ENCODE data around the gene SYT8.

SYT8 gene

GRCh38 chr11:1834062-1834610, 654 bp upstream of the SYT8 start:
- DNase-seq = no peak

GRCh38 chr11:1835671-1836010, 851 bp downstream of the SYT8 start:
- DNase-seq = no peak

GRCh38 chr11:1836011-1836945, 1.5 kb downstream of the SYT8 start:
- no peak for DNase-seq

- peak; percentile 82 to 88 for DNase-seq
Observed at GRCh38 chr11:1837171-1838076, 2.6 kb downstream of the SYT8 start.

GRCh38 chr11:1838077-1838425, 3.3 kb downstream of the SYT8 start:
- DNase-seq = no peak

- DNase-seq = no peak
Observed at GRCh38 chr11:1838426-1839144, 3.8 kb downstream of the SYT8 start, which contains the start of gene TNNI2. TSS of gene TNNI2 (plus strand) at chr11:1838981. CDS start at chr11:1839697, 716 bp downstream.

GRCh38 chr11:1839204-1839923, 4.6 kb downstream of the SYT8 start:
- no peak for DNase-seq

GRCh38 chr11:1839924-1840779, 5.4 kb downstream of the SYT8 start:
- peak; percentile 38 to 80 for DNase-seq

GRCh38 chr11:1840780-1841480, 6.1 kb downstream of the SYT8 start:
- no peak for DNase-seq

GRCh38 chr11:1841511-1842148, 6.8 kb downstream of the SYT8 start:
- DNase-seq = no peak

- DNase-seq = no peak
Observed at GRCh38 chr11:1842149-1843097, 7.6 kb downstream of the SYT8 start.

GRCh38 chr11:1843098-1843473, 8.3 kb downstream of the SYT8 start:
- DNase-seq = no peak

- no peak for DNase-seq
Observed at GRCh38 chr11:1843796-1844195, 9.0 kb downstream of the SYT8 start.

- DNase-seq = peak; percentile 63 to 81
Observed at GRCh38 chr11:1844221-1845094, 9.7 kb downstream of the SYT8 start.

GRCh38 chr11:1845095-1845429, 10.3 kb downstream of the SYT8 start:
- DNase-seq = no peak

GRCh38 chr11:1845561-1846452, 11.0 kb downstream of the SYT8 start:
- peak; percentile 36 to 60 for DNase-seq

GRCh38 chr11:1846453-1846932, 11.7 kb downstream of the SYT8 start:
- DNase-seq = no peak

Data from CD4-positive, alpha-beta T cell treated with Interleukin-4 for 1 hour (primary cell).